Adrenal gland (tissue), 5 donors: ENCODE data around the gene USP14.

Experiments used
- POLR2A ChIP-seq, 2 donors: fragments of 450-650 bp; IDR thresholded peaks; one replicate each; pipeline ENCODE4 v1.6.1; 2017; ENCODE audit warnings: antibody characterized with exemption in 2 of 2, mild to moderate bottlenecking in 2 of 2, moderate library complexity in 1 of 2
- TF ChIP-seq, protein P1 (sequence below), 6 experiments: fragments of 450-650 bp in 4 of 6; fragments of 200-600 bp in 2 of 6; sonication (generic) in 1 of 6; IDR thresholded peaks; 1 replicate in 5 of 6; 2 replicates in 1 of 6; pipeline versions ENCODE4 v1.5.1 to v1.8.0; 2016 to 2021; ENCODE audit warnings: antibody characterized with exemption in 6 of 6, mild to moderate bottlenecking in 2 of 6, moderate library complexity in 1 of 6
- donor health status: DM: no; HTN: no; CAD: no.

DNA sequence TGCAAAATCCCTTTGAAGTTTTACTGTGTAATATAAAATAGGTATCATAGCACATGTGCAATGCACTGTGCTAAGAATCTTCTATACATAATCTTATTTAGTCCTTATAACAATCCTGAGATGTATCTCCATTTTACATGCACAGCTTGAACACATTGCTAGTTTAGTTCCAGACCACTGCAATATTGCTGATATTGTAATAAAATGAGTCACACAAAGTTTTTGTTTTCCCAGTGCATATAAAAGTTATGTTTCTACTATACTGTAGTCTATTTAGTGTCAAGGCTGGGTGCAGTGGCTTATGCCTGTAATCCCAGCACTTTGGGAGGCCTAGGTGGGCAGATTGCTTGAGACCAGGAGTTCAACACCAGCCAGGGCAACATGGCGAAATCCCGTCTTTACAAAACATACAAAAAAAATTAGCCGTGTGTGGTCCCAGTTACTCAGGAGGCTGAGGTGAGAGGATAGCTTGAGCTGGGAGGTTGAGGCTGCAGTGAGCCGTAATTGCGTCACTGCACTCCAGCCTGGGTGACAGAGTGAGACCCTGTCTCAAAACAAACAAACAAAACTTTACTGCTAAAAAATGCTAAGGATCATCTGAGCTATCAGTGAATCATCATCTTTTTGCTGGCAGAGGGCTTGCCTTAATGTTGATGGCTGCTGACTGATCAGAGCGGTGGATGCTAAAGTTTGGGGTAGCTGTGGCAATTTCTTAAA lies 1.7 kb upstream of the USP14 start:
- TF ChIP-seq, protein P1, sequence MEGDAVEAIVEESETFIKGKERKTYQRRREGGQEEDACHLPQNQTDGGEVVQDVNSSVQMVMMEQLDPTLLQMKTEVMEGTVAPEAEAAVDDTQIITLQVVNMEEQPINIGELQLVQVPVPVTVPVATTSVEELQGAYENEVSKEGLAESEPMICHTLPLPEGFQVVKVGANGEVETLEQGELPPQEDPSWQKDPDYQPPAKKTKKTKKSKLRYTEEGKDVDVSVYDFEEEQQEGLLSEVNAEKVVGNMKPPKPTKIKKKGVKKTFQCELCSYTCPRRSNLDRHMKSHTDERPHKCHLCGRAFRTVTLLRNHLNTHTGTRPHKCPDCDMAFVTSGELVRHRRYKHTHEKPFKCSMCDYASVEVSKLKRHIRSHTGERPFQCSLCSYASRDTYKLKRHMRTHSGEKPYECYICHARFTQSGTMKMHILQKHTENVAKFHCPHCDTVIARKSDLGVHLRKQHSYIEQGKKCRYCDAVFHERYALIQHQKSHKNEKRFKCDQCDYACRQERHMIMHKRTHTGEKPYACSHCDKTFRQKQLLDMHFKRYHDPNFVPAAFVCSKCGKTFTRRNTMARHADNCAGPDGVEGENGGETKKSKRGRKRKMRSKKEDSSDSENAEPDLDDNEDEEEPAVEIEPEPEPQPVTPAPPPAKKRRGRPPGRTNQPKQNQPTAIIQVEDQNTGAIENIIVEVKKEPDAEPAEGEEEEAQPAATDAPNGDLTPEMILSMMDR (IDR thresholded peaks at IDR 0.05), result no peak
- no peak for TF ChIP-seq POLR2A (IDR thresholded peaks at IDR 0.05)
